PC-3 (cell line): ENCODE measurements around the gene SLC25A11. TPM values are rescaled to one million over a fixed set of nuclear protein-coding genes. Genes with fewer than 3 reads are reported as not detected.

Experiments used
- ATAC-seq: fragments of 200-7000 bp; cut with Tn5 transposase; 2 replicates; pipeline ENCODE4 v1.9.1; 2020; ENCODE audit warnings: mild to moderate bottlenecking, moderate library complexity
- BruUV-seq: library from RNA; stranded (reverse); fragments of 400-500 nt; replicated peaks from 2 replicates; lab custom pipeline; 2021; lab: Mats Ljungman, UMichigan
- CTCF ChIA-PET: fragments of 300-600 bp; sonication (Branson Sonifier 250); formaldehyde crosslinking; loops from one replicate; lab custom pipeline; 2022; ENCODE audit warnings: antibody characterized with exemption; lab: Charles Lee
- POLR2A ChIA-PET: fragments of 300-600 bp; sonication (Branson Sonifier 250); formaldehyde crosslinking; loops from one replicate; lab custom pipeline; 2022; ENCODE audit warnings: antibody characterized with exemption; ENCODE audit not compliant: unreplicated experiment; lab: Charles Lee
- DNase-seq: peaks from one replicate; pipeline ENCODE4 v3.0.0-alpha.2; 2015
- H2AFZ ChIP-seq: fragments of 300-600 bp; sonication (generic); 2 replicates; pipeline ENCODE4 v1.6.0; 2016; ENCODE audit warnings: antibody characterized with exemption, low read length
- H3F3A ChIP-seq: fragments of 300-600 bp; sonication (generic); one replicate; pipeline ENCODE4 v1.6.0; 2017; ENCODE audit warnings: antibody characterized with exemption, low read length, control low read depth, mild to moderate bottlenecking; ENCODE audit not compliant: unreplicated experiment
- H3K27ac ChIP-seq: fragments of 300-600 bp; sonication (generic); 2 replicates; pipeline ENCODE4 v1.5.1; 2016; ENCODE audit warnings: mild to moderate bottlenecking, low read length
- H3K27me3 ChIP-seq: fragments of 300-600 bp; sonication (generic); 2 replicates; pipeline ENCODE4 v1.6.1; 2016; ENCODE audit warnings: low read length, mixed read lengths
- H3K36me3 ChIP-seq: fragments of 300-600 bp; sonication (generic); 2 replicates; pipeline ENCODE4 v1.6.1; 2016; ENCODE audit warnings: low read depth, mixed run types, low read length, mixed read lengths
- H3K4me1 ChIP-seq: fragments of 300-600 bp; sonication (generic); 2 replicates; pipeline ENCODE4 v1.5.1; 2016; ENCODE audit warnings: low read length; ENCODE audit not compliant: insufficient read depth
- H3K4me2 ChIP-seq: fragments of 300-600 bp; sonication (generic); 2 replicates; pipeline ENCODE4 v1.6.0; 2016; ENCODE audit warnings: low read length
- H3K4me3 ChIP-seq: fragments of 300-600 bp; sonication (generic); 2 replicates; pipeline ENCODE4 v1.5.1; 2016; ENCODE audit warnings: mild to moderate bottlenecking, low read length, mixed read lengths
- H3K79me2 ChIP-seq: fragments of 300-600 bp; sonication (generic); 2 replicates; pipeline ENCODE4 v1.6.1; 2017; ENCODE audit warnings: low read length, mixed read lengths
- H3K9ac ChIP-seq: fragments of 300-600 bp; sonication (generic); 2 replicates; pipeline ENCODE4 v1.6.0; 2016; ENCODE audit warnings: mild to moderate bottlenecking, low read length
- H3K9me2 ChIP-seq: fragments of 300-600 bp; sonication (generic); replicated peaks from 2 replicates; pipeline ENCODE4 v1.6.1; 2016; ENCODE audit warnings: mixed run types, low read length, mixed read lengths
- H3K9me3 ChIP-seq: fragments of 300-600 bp; sonication (generic); 2 replicates; pipeline ENCODE4 v1.6.1; 2016; ENCODE audit warnings: low read length, mixed read lengths
- H4K20me1 ChIP-seq: fragments of 300-600 bp; sonication (generic); 2 replicates; pipeline ENCODE4 v1.6.1; 2016; ENCODE audit warnings: low read length, mixed read lengths
- EZH2 ChIP-seq: fragments of 300-600 bp; sonication (generic); IDR thresholded peaks from one replicate; pipeline ENCODE4 v1.6.1; 2017; ENCODE audit warnings: antibody characterized with exemption, mild to moderate bottlenecking, low read length; ENCODE audit not compliant: unreplicated experiment
- EZH2phosphoT487 ChIP-seq: fragments of 300-600 bp; sonication (generic); IDR thresholded peaks from 2 replicates; pipeline ENCODE4 v1.6.1; 2018; ENCODE audit warnings: mild to moderate bottlenecking, antibody characterized with exemption, low read length, borderline replicate concordance
- intact Hi-C: fragments of 100-400 bp; cut with micrococcal nuclease; formaldehyde crosslinking; loops from 2 replicates; pipeline ENCODE4 v1.9.0; 2023
- total RNA-seq: library from RNA; depleted of rRNA; stranded (reverse); fragments of >200 nt; gene quantifications from 2 replicates; pipeline ENCODE4 v1.2.3, GENCODE V29; 2014
- TF ChIP-seq, protein P1 (sequence below): fragments of 300-600 bp; sonication (generic); conservative IDR thresholded peaks from 2 replicates; pipeline ENCODE4 v1.5.1; 2017; ENCODE audit warnings: antibody characterized with exemption, low read depth, mild to moderate bottlenecking, low read length

Gene SLC25A11
- total RNA-seq, 1 experiment from 2014 or later = 72.1 TPM

- intact Hi-C loops = loop anchor here (2.0 kb wide), 1 partner anchor 50 kb away; the partner anchor contains the start of genes INCA1 and KIF1C
- peaks cover 31% of the 10 kb centered on the region for H3K4me1 ChIP-seq
These were observed 7.2 kb upstream of the SLC25A11 start for GRCh38 chr17:4947010-4947410.

DNA sequence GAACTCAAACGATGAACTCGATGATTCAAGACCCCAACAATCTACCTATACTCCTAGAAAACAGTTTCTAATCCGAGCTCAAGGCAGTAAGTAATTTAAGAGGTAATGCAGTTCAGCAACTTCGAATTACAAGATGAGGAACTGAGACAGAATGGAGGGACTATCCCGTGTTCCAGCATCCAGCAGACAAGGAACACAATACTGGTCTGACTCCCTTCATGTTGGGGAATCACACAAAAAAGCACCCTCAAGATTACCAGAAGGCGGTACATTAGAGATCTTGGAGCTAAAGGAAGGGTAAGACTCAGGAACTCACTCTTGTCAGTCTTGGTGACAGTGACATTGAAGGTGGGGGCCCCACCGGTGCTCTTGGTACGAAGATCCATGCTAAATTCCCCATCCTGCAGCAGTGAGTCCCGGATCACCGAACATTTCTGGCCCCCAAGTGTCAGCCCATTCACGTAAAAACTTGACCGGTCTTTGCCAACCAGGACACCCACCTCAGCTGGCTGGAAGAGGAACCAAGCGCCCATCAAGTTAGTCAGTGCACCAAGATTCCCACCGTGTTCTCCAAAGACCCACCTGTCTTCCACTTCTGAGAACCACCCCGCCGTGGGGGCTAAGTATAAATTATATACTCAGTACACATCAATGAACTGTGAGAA, 6.6 kb upstream of the SLC25A11 start:
- Histone ChIP-seq H3K9me3 (no peaks in the 10 kb centered on the region), H3K4me3 (peak overlapping the region; percentile 90), H2AFZ (no peak overlapping the region), H3K27ac (peak overlapping the region; percentile 28), H3K79me2 (peaks cover 71% of the 10 kb centered on the region), H4K20me1 (peaks cover 26% of the 10 kb centered on the region), H3K9ac (peak overlapping the region; percentile 93), H3K4me2 (peak overlapping the region; percentile 98), H3K9me2 (no peaks in the 10 kb centered on the region), H3K27me3 (no peaks in the 10 kb centered on the region), H3K36me3 (peaks cover 28% of the 10 kb centered on the region), H3F3A (no peaks in the 10 kb centered on the region), H3K4me1 (peaks cover 36% of the 10 kb centered on the region)
- ATAC-seq = no peak
- ChIA-PET CTCF (no interaction called here), POLR2A (no interaction called here)
- intact Hi-C loops = loop anchor here (2.0 kb wide), 1 partner anchor 50 kb away; the partner anchor contains the start of genes INCA1 and KIF1C
- DNase-seq = no peak
- TSS peak; percentile 56 for BruUV-seq
- TF ChIP-seq, protein P1, sequence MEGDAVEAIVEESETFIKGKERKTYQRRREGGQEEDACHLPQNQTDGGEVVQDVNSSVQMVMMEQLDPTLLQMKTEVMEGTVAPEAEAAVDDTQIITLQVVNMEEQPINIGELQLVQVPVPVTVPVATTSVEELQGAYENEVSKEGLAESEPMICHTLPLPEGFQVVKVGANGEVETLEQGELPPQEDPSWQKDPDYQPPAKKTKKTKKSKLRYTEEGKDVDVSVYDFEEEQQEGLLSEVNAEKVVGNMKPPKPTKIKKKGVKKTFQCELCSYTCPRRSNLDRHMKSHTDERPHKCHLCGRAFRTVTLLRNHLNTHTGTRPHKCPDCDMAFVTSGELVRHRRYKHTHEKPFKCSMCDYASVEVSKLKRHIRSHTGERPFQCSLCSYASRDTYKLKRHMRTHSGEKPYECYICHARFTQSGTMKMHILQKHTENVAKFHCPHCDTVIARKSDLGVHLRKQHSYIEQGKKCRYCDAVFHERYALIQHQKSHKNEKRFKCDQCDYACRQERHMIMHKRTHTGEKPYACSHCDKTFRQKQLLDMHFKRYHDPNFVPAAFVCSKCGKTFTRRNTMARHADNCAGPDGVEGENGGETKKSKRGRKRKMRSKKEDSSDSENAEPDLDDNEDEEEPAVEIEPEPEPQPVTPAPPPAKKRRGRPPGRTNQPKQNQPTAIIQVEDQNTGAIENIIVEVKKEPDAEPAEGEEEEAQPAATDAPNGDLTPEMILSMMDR = no peak
- TF ChIP-seq EZH2phosphoT487 (no peak), EZH2 (no peak)

More at GRCh38 chr17:4947010-4947410, 7.2 kb upstream of the SLC25A11 start:
- Histone ChIP-seq H3K4me2 (peak overlapping the region; percentile 98), H3K9ac (peak overlapping the region; percentile 93), H4K20me1 (peaks cover 26% of the 10 kb centered on the region), H3K36me3 (peaks cover 28% of the 10 kb centered on the region), H2AFZ (no peak overlapping the region), H3K4me3 (peak overlapping the region; percentile 90), H3K9me3 (no peaks in the 10 kb centered on the region), H3K27ac (peak overlapping the region; percentile 28), H3K27me3 (no peaks in the 10 kb centered on the region), H3F3A (no peaks in the 10 kb centered on the region), H3K9me2 (no peaks in the 10 kb centered on the region), H3K79me2 (peaks cover 66% of the 10 kb centered on the region)
- ATAC-seq = no peak
- TF ChIP-seq EZH2 = no peak
- TF ChIP-seq, protein P1 = no peak
- no peak for TF ChIP-seq EZH2phosphoT487
- ChIA-PET CTCF (no interaction called here), POLR2A (no interaction called here)
- BruUV-seq = no TSS peak
- no peak for DNase-seq

GRCh38 chr17:4945944-4946280, 6.1 kb upstream of the SLC25A11 start:
- H3K27ac ChIP-seq = peak overlapping the region; percentile 74
- no TSS peak for BruUV-seq
- TF ChIP-seq EZH2 (no peak), EZH2phosphoT487 (no peak)
- TF ChIP-seq, protein P1 = no peak
- no peaks in the 10 kb centered on the region for H3K27me3 ChIP-seq
- peaks cover 38% of the 10 kb centered on the region for H3K4me1 ChIP-seq
- CTCF ChIA-PET = no interaction called here
- H4K20me1 ChIP-seq = peaks cover 26% of the 10 kb centered on the region
- POLR2A ChIA-PET = interaction anchor here (0.5 to 0.6 kb wide), 2 partner anchors 18 to 20 kb away, joined by 3 read pairs; no protein-coding TSS in a partner anchor
- H3K9me3 ChIP-seq = no peaks in the 10 kb centered on the region
- H3K9me2 ChIP-seq = no peaks in the 10 kb centered on the region
- H3F3A ChIP-seq = no peaks in the 10 kb centered on the region
- ATAC-seq = no peak
- H3K9ac ChIP-seq = peak overlapping the region; percentile 93
- H2AFZ ChIP-seq = no peak overlapping the region
- H3K79me2 ChIP-seq = peaks cover 77% of the 10 kb centered on the region
- DNase-seq = no peak
- peak overlapping the region; percentile 90 for H3K4me3 ChIP-seq
- peak overlapping the region; percentile 98 for H3K4me2 ChIP-seq
- peaks cover 28% of the 10 kb centered on the region for H3K36me3 ChIP-seq
- intact Hi-C loops = loop anchor here (2.0 kb wide), 1 partner anchor 51 kb away; the partner anchor contains the start of genes INCA1 and KIF1C
